ENCODE data around the gene BAX. TPM values are rescaled to one million over a fixed set of nuclear protein-coding genes. Genes with fewer than 3 reads are reported as not detected.

BAX gene
- total RNA-seq, 1 donor from 2014 or later = 111 TPM

DNA sequence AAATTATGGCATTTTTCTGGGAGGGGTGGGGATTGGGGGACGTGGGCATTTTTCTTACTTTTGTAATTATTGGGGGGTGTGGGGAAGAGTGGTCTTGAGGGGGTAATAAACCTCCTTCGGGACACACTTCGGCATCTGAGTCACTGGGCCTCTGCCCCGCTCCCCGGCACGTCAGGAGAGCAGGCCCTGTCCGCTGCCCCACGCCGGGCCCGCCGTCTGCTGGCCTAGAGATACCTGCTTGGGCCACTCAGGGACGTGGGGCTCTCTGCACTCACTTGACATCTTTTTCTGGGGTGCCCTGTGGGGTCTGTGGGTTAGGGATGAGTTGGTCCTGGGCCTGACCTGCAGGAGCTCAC is 7.0 kb downstream of the BAX start:
- intact Hi-C loops (cut with micrococcal nuclease) = loop anchor here (2.0 kb wide), 1 partner anchor 61 kb away; the partner anchor contains the start of gene NUCB1
- ATAC-seq (ENCODE audit: low read depth) = no peak
- peak overlapping the region; percentile 65 for H3K4me3 Mint-ChIP-seq
- no peak for DNase-seq
- TF ChIP-seq CTCF (IDR thresholded peaks at IDR 0.05) = no peak
- no peaks in the 10 kb centered on the region for H3K27me3 Mint-ChIP-seq
- peak overlapping the region; percentile 99 for H3K27ac Mint-ChIP-seq
- no peaks in the 10 kb centered on the region for H3K9me3 Mint-ChIP-seq
- H3K4me1 Mint-ChIP-seq = peaks cover 62% of the 10 kb centered on the region
- ChIA-PET POLR2A (interaction anchor here (0.6 to 4.9 kb wide), 7 partner anchors 9 to 715 kb away, joined by 3 to 53 read pairs (median 5); partner anchors contain the start of genes PPP1R15A, PRMT1 and RUVBL2), CTCF (interaction anchor here (0.9 to 1.5 kb wide), 4 partner anchors 9 to 166 kb away, joined by 3 to 8 read pairs (median 3); no protein-coding TSS in a partner anchor)
- H3K36me3 Mint-ChIP-seq (ENCODE audit: low read depth) = peaks cover 39% of the 10 kb centered on the region

- intact Hi-C loops (cut with micrococcal nuclease) = loop anchor here (2.0 kb wide), 1 partner anchor 61 kb away; the partner anchor contains the start of gene NUCB1
- no peak for TF ChIP-seq CTCF (IDR thresholded peaks at IDR 0.05)
- DNase-seq (peak; percentile 53), ATAC-seq (ENCODE audit: low read depth) (peak; percentile 30)
- POLR2A ChIA-PET = interaction anchor here (0.6 to 4.9 kb wide), 11 partner anchors 8 to 714 kb away, joined by 3 to 53 read pairs (median 4); partner anchors contain the start of genes BAX, NUCB1, PPP1R15A and PRMT1
- CTCF ChIA-PET = interaction anchor here (0.9 to 1.5 kb wide), 4 partner anchors 9 to 167 kb away, joined by 3 to 8 read pairs (median 3); no protein-coding TSS in a partner anchor
- Mint-ChIP-seq H3K27me3 (no peaks in the 10 kb centered on the region), H3K4me3 (peak overlapping the region; percentile 65), H3K27ac (peak overlapping the region; percentile 99), H3K36me3 (ENCODE audit: low read depth) (peaks cover 40% of the 10 kb centered on the region), H3K4me1 (peaks cover 65% of the 10 kb centered on the region), H3K9me3 (no peaks in the 10 kb centered on the region)
Measured at GRCh38 chr19:48962029-48962848, 7.6 kb downstream of the BAX start.

DNA sequence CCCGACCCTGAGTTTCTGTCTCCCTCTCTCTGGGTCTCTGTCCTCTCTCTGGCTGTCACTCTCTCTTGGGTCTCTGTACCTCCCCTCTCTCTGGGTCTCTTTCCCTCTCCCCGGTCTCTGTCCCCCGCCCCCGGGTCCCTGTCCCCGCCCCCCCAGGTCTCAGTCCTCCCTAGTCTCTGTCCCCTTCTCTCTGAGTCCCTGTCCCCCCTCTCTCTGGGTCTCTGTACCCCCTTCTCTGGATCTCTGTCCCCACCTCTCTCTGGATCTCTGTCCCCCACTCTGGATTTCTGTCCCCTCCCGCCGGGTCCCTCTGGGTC is 8.1 kb downstream of the BAX start:
- peaks cover 70% of the 10 kb centered on the region for H3K4me1 Mint-ChIP-seq

DNA sequence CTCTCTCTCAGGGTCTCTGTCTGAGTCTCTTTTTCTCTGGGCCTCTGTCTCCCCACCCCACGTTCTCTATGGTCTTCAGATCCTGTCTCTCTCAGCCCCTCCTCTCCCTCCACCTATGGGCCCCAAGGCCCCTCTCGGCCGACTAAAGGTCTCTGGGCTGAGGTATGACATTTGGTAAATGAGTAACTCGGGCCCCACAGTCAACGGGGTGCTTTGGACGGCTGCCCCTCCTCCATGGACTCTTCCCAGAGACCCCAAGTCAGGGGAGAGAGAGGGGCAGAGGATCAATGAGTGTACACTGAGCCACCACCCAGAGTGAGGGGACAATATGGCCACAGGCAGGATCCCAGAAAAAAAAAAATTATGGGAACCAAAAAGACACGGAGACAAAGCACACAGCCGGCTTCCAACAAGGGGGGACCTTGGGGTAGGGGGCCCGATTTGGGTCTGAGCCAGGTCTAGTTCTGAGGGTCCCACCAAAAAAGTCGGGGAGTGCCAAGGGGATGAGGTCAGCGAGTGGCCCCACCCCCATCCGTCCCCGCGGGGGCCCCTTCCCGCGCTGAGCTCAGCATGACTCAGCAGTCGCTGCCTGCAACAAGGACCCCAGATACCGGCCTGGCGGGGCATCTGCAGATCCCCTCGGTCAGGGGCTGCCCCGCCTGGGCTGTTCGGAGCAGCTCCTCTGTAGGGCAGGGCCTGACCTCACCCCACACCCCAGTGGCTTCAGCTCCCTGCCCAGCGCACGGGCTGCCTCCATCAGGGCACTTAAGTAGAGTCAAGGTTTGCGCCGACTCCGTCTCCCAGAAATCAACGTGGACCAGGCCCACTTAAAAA is 8.9 kb downstream of the BAX start:
- Mint-ChIP-seq H3K4me3 (peak overlapping the region; percentile 99), H3K27me3 (no peaks in the 10 kb centered on the region), H3K27ac (peak overlapping the region; percentile 99), H3K9me3 (no peaks in the 10 kb centered on the region), H3K4me1 (peaks cover 72% of the 10 kb centered on the region), H3K36me3 (ENCODE audit: low read depth) (peaks cover 43% of the 10 kb centered on the region)
- ChIA-PET POLR2A (interaction anchor here (0.6 to 8.1 kb wide), 15 partner anchors 9 to 345 kb away, joined by 3 to 179 read pairs (median 5); partner anchors contain the start of genes BAX, NUCB1, PPP1R15A and RPL18), CTCF (no interaction called here)
- no peak for ATAC-seq (ENCODE audit: low read depth)
- no peak for TF ChIP-seq CTCF (IDR thresholded peaks at IDR 0.05)
- peak; percentile 55 for DNase-seq
- intact Hi-C loops (cut with micrococcal nuclease) = loop anchor here (2.0 kb wide), 3 partner anchors 63 to 627 kb away; partner anchors contain the start of genes DBP, NUCB1 and PRR12

More for the DNA sequence above, 8.1 kb downstream of the BAX start:
- peak overlapping the region; percentile 65 for H3K4me3 Mint-ChIP-seq
- ChIA-PET CTCF (interaction anchor here (1.5 kb wide), 2 partner anchors 8 to 167 kb away, joined by 3 to 8 read pairs; no protein-coding TSS in a partner anchor), POLR2A (interaction anchor here (0.8 to 4.9 kb wide), 7 partner anchors 8 to 714 kb away, joined by 3 to 53 read pairs (median 5); partner anchors contain the start of genes BAX, NUCB1, PPP1R15A and PRMT1)
- intact Hi-C loops (cut with micrococcal nuclease) = loop anchor here (2.0 kb wide), 1 partner anchor 62 kb away; the partner anchor contains the start of gene NUCB1
- DNase-seq = no peak
- no peak for ATAC-seq (ENCODE audit: low read depth)
- no peak for TF ChIP-seq CTCF (IDR thresholded peaks at IDR 0.05)
- H3K27me3 Mint-ChIP-seq = no peaks in the 10 kb centered on the region
- peaks cover 40% of the 10 kb centered on the region for H3K36me3 Mint-ChIP-seq (ENCODE audit: low read depth)
- H3K27ac Mint-ChIP-seq = peak overlapping the region; percentile 99
- H3K9me3 Mint-ChIP-seq = no peaks in the 10 kb centered on the region

Data from activated B cell treated with CpG ODN at 0.5 μM for 24 hours (primary cell).